Fibroblast of the aortic adventitia (primary cell): ENCODE data around the gene MAP3K1. TPM values are rescaled to one million over a fixed set of nuclear protein-coding genes. Genes with fewer than 3 reads are reported as not detected.

Experiments used
- DNase-seq: peaks from one replicate; pipeline ENCODE4 v3.0.0-alpha.2; 2010; ENCODE audit warnings: low read depth
- H3K4me3 ChIP-seq: 2 replicates; pipeline ENCODE4 v1.5.1; 2011; ENCODE audit warnings: low read depth, mild to moderate bottlenecking, control low read depth, low read length, moderate library complexity
- CTCF ChIP-seq: IDR thresholded peaks from 2 replicates; pipeline ENCODE4 v1.5.1; 2011; ENCODE audit warnings: mild to moderate bottlenecking, low read length, control low read depth, inconsistent platforms; ENCODE audit not compliant: insufficient read depth
- total RNA-seq: library from RNA; depleted of rRNA; stranded (reverse); fragments of >200 nt; gene quantifications from 2 replicates; pipeline ENCODE4 v1.2.3, GENCODE V29; 2012; ENCODE audit warnings: low replicate concordance

MAP3K1 gene
- total RNA-seq, 1 donor = 5.5 TPM

GRCh38 chr5:56786346-56786745 lies 29.0 kb upstream of the MAP3K1 start:
- TF ChIP-seq CTCF = no peak
- DNase-seq = no peak

GRCh38 chr5:56791396-56791795 lies 24.0 kb upstream of the MAP3K1 start:
- no peak for TF ChIP-seq CTCF
- DNase-seq = no peak
- no peak overlapping the region for H3K4me3 ChIP-seq

More at GRCh38 chr5:56786346-56786745, 29.0 kb upstream of the MAP3K1 start:
- no peak overlapping the region for H3K4me3 ChIP-seq

GRCh38 chr5:56798521-56798920 lies 16.8 kb upstream of the MAP3K1 start:
- H3K4me3 ChIP-seq = no peak overlapping the region
- TF ChIP-seq CTCF = no peak
- no peak for DNase-seq

GRCh38 chr5:56800186-56800585 lies 15.2 kb upstream of the MAP3K1 start:
- DNase-seq = no peak
- H3K4me3 ChIP-seq = no peak overlapping the region
- TF ChIP-seq CTCF = no peak

- no peak for DNase-seq
- no peak for TF ChIP-seq CTCF
- H3K4me3 ChIP-seq = no peak overlapping the region
Observed at GRCh38 chr5:56801256-56801655, 14.1 kb upstream of the MAP3K1 start.

GRCh38 chr5:56802205-56802604 lies 13.1 kb upstream of the MAP3K1 start:
- H3K4me3 ChIP-seq = no peak overlapping the region
- no peak for DNase-seq
- no peak for TF ChIP-seq CTCF

GRCh38 chr5:56803025-56803424 lies 12.3 kb upstream of the MAP3K1 start:
- no peak for TF ChIP-seq CTCF
- H3K4me3 ChIP-seq = no peak overlapping the region
- no peak for DNase-seq
